HAP-1 (cell line): ENCODE results near the gene STK38.
"Not testable (repeated sequence)": the region's sequence is repeated elsewhere in the genome, so short reads cannot be mapped to it uniquely, and the experiment has no call there.

Experiments
- DNase-seq, 2 experiments: peaks; one replicate each; pipeline ENCODE4 v3.0.0-alpha.2; 2016 to 2020; ENCODE audit warnings: low spot score in 2 of 2
- H3K27me3 ChIP-seq: fragments of 250-450 bp; sonication (Bioruptor Pico); 2 replicates; pipeline ENCODE4 v1.5.1; 2020; ENCODE audit warnings: low read depth, mild to moderate bottlenecking, moderate library complexity
- H3K36me3 ChIP-seq: fragments of 250-450 bp; sonication (Bioruptor Pico); replicated peaks from 2 replicates; pipeline ENCODE4 v1.5.1; 2020; ENCODE audit warnings: mild to moderate bottlenecking
- H3K4me1 ChIP-seq: fragments of 250-450 bp; sonication (Bioruptor Pico); 2 replicates; pipeline ENCODE4 v1.5.1; 2020; ENCODE audit warnings: mild to moderate bottlenecking
- H3K4me3 ChIP-seq: fragments of 250-450 bp; sonication (Bioruptor Pico); 2 replicates; pipeline ENCODE4 v1.5.1; 2020; ENCODE audit warnings: mild to moderate bottlenecking, moderate library complexity
- H3K9me3 ChIP-seq: fragments of 250-450 bp; sonication (Bioruptor Pico); 2 replicates; pipeline ENCODE4 v1.5.1; 2020; ENCODE audit warnings: mild to moderate bottlenecking, moderate library complexity
- in situ Hi-C: fragments of 300-500 bp; cut with MboI; formaldehyde crosslinking; loops from 3 replicates; pipeline ENCODE4 v1.14.3; 2020; ENCODE audit warnings: low sequenced_read_pairs, inconsistent platforms, mixed read lengths

The STK38 gene

DNA sequence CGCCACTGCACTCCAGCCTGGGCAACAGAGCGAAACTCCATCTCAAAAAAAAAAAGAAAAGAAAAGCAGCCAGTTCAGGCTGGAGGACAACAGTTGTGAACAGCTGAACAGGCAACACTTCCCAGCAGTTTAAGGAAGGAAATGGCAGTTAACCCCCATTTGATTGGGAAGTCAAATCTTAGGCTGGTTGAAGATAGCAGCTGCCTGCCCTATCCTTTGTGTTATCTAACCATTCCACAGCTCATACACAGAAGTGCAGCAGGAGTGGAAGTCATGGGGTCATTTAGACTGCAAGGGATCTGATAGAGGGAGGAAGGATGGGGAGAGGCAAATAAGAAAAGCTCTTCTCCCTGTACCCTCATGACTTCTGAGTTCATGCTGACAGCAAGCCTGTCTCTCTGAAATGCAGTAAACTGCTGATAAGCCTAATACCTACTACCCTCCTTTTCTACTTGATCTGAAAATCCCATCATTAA is 69.2 kb downstream of the STK38 start:
- no peak for DNase-seq
- Histone ChIP-seq H3K27me3 (no peaks in the 10 kb centered on the region), H3K9me3 (no peaks in the 10 kb centered on the region), H3K4me1 (peaks cover 18% of the 10 kb centered on the region), H3K36me3 (peaks cover 45% of the 10 kb centered on the region), H3K4me3 (no peak overlapping the region)
- in situ Hi-C loops = no loop called here

DNA sequence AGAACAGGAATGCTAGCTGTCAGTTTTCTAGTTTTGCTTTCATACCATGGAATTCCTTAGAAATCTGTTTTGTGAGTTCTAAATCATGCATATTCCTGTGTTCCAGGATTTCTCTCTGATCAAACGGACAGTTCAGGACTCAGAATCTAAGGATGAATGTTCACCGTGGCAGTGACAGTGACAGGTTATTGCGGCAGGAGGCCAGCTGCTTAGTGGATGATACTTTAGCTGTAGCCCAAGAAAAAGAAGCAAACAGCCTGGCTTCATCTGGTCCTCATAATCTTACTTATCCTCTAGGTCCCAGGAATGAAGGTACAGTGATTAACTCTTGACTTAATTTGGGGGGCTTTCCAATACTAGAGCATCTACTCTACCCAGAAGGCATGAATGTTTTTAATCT is 77.3 kb downstream of the STK38 start:
- in situ Hi-C loops = no loop called here
- DNase-seq = no peak
- H3K27me3 ChIP-seq = no peaks in the 10 kb centered on the region
- H3K9me3 ChIP-seq = no peaks in the 10 kb centered on the region
- peaks cover under 1% of the 10 kb centered on the region for H3K4me1 ChIP-seq
- no peak overlapping the region for H3K4me3 ChIP-seq
- peaks cover 23% of the 10 kb centered on the region for H3K36me3 ChIP-seq

DNA sequence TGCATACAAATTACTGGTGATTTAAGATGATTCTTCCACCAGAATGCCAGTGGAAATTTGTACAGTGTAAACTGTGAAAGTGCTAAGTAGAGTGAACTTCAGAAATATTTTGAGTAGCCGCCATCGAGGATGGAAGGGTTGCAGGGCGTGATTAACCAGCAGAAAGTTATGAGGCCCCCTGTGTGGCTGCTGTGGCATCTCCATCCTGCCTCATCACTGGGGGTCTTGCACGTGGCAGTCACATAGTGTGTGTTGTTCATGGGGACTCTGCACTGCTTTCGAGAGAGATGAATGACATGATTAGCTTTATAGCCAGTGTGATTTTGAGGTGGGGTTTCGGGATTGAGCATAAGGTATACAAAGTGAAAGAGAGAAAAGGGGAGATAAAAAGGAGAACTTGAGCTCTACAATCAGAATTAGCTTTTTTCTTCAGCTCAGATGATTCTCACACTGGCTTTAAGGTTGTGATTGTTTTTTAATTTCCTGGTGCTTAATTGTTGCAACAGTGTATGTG is 78.1 kb downstream of the STK38 start:
- Histone ChIP-seq H3K9me3 (no peaks in the 10 kb centered on the region), H3K4me3 (no peak overlapping the region), H3K4me1 (peaks cover 7% of the 10 kb centered on the region), H3K36me3 (peaks cover 23% of the 10 kb centered on the region), H3K27me3 (no peaks in the 10 kb centered on the region)
- in situ Hi-C loops = no loop called here
- DNase-seq = no peak

DNA sequence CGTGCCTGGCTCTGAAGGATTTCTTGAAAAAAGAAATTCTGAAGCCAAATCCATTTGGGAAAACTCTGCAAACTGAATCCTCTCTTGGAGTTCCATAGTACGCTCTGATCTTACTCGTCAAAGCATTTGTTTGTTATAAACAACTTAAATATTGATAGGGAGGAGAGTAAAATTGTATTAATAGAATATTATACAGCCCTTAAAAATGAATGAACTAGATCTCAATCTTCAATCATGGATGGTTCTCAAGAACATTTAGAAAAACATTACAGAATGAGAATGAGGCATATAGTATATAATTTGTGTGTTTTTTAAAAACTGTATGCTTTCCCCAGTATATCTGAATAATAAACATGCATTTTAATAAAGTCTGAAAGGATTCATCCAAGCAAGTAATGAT is 79.7 kb downstream of the STK38 start:
- Histone ChIP-seq H3K27me3 (no peaks in the 10 kb centered on the region), H3K9me3 (no peaks in the 10 kb centered on the region), H3K4me3 (no peak overlapping the region), H3K36me3 (peaks cover 21% of the 10 kb centered on the region), H3K4me1 (peaks cover 15% of the 10 kb centered on the region)
- in situ Hi-C loops = no loop called here
- DNase-seq = no peak

DNA sequence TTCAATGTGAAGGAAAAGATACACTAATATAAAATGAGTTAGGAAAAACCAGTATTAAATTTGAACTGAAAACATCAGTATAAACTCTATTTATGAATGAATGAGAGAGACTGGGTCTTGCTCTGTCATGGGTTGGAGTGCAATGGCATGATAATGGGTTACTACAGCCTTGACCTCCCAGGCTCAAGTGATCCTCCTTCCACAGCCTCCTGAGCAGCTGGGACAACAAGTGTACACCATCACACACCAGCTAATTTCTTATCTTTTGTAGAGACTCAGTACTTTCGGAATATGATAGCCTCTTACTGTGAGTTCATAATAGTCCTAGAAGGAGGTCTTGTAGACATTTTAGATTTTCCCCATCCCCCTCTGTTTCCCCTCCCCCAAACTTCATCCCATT is 83.0 kb downstream of the STK38 start:
- H3K4me3 ChIP-seq = no peak overlapping the region
- in situ Hi-C loops = no loop called here
- H3K4me1 ChIP-seq = peaks cover 21% of the 10 kb centered on the region
- DNase-seq = no peak
- H3K36me3 ChIP-seq = 0 out of 2 replicates have a peak, but pooled peaks cover 2% of the 10 kb centered on the region
- H3K27me3 ChIP-seq = no peaks in the 10 kb centered on the region
- no peaks in the 10 kb centered on the region for H3K9me3 ChIP-seq

DNA sequence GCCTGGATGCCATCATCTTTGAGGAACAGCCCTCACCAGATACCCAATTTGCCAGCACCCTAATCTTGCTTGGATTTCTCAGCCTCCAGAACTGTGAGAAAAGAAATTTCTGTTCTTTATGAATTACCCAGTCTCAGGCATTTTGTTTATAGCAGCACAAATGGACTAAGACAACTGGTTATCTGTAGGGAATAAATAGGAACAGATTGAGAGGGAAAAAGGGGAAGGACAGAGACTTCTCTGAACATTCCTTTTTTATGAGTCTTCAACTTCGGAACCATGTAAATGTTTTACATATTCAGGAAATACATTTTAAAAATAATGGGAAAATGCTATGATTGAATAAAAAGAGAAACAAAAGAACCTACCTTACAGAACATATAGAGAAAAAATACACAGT is 83.6 kb downstream of the STK38 start:
- in situ Hi-C loops = no loop called here
- Histone ChIP-seq H3K4me1 (peaks cover 21% of the 10 kb centered on the region), H3K9me3 (no peaks in the 10 kb centered on the region), H3K4me3 (no peak overlapping the region), H3K27me3 (no peaks in the 10 kb centered on the region), H3K36me3 (0 out of 2 replicates have a peak, but pooled peaks cover 2% of the 10 kb centered on the region)
- DNase-seq = no peak

DNA sequence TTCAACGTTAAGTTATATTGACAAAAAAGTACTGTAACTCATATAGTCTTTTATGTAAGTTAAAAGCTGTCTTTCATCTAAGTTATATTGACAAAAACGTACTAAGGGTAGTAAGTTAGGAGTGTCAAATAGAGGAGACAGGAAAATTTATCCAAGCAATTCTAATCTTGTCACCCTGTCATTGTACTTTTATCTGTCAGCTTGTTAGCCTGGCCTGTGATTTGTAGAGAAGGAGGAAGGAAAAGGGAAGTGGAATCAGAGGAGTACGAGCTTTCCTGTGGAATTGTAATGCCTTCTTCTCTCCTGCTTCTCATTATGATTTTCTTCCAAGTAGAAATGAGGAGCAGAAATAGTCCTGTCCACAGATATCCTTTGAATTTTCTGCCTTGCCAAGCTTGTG is 85.6 kb downstream of the STK38 start:
- Histone ChIP-seq H3K27me3 (no peaks in the 10 kb centered on the region), H3K9me3 (no peaks in the 10 kb centered on the region), H3K4me1 (peaks cover 21% of the 10 kb centered on the region), H3K4me3 (no peak overlapping the region), H3K36me3 (peaks cover 2% of the 10 kb centered on the region; the same call in 1 of the 2 replicates)
- in situ Hi-C loops = no loop called here
- no peak for DNase-seq

DNA sequence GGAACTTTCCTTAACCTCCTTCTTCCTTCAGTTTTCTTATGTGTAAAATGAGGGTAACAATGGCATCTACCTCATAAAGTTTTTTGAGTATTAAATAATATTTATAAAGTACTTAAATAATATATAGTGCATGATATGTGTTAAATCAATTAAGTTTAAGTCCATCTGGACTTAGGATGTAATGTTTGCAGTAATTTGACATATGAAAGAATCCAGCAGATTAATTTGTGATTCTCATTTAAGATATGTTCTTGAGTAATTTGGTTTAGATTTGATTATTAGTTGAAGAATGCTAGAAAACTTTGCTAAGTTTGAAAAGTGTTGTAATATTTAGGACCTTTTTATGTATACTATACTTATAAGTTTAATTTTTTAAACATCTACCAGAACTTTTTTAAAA is 86.4 kb downstream of the STK38 start:
- Histone ChIP-seq H3K4me1 (peaks cover 21% of the 10 kb centered on the region), H3K4me3 (no peak overlapping the region), H3K9me3 (no peaks in the 10 kb centered on the region), H3K36me3 (peaks cover 5% of the 10 kb centered on the region; the same call in 1 of the 2 replicates), H3K27me3 (no peaks in the 10 kb centered on the region)
- DNase-seq = no peak
- in situ Hi-C loops = no loop called here

DNA sequence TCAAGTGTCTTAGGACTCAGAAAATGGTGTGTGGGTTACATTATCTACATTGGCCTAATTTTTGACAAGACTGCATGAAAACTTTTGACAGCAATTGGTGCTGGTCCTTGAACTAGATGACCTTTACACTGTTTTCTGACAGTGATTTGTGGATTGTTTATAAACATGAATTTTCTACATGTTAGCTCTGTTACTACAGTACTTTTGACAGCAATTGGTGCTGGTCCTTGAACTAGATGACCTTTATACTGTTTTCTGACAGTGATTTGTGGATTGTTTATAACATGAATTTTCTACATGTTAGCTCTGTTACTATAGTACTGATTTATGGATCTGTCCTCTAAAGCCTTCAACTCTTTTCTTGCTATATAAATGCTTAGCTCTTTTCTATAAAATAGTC is 87.8 kb downstream of the STK38 start:
- in situ Hi-C loops = no loop called here
- no peaks in the 10 kb centered on the region for H3K27me3 ChIP-seq
- no peaks in the 10 kb centered on the region for H3K9me3 ChIP-seq

DNA sequence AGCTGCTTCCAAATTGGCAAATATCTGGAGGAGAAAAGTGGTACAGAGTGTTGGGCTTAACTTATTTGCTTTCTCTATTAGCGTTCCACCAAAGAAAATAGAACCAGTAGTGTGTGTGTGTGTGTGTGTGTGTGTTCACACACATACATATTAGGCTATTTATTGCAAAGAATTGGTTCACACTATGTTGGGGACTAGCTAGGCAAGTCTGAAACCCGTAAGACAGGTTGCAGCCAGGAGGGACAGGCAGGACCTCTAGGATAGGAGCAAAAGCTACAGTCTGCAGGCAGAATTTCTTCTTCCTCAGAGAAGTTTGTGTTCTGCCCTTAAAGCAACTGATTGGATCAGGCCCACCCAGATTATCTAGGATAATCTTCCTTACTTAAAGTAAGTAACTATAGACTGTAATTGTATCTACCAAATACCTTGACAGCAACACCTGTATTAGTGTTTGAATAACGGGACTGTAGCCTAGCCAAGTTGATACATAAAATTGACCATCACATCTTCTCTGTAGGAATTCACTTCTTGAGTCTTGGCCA is 91.7 kb downstream of the STK38 start:
- DNase-seq = no peak
- in situ Hi-C loops = no loop called here
- H3K27me3 ChIP-seq = no peaks in the 10 kb centered on the region
- no peak overlapping the region for H3K4me3 ChIP-seq
- H3K4me1 ChIP-seq = no peaks in the 10 kb centered on the region
- H3K36me3 ChIP-seq = peaks cover 14% of the 10 kb centered on the region
- no peaks in the 10 kb centered on the region for H3K9me3 ChIP-seq

More for the DNA sequence above, 87.8 kb downstream of the STK38 start:
- peaks cover 16% of the 10 kb centered on the region for H3K4me1 ChIP-seq
- DNase-seq = no peak
- peaks cover 5% of the 10 kb centered on the region; the same call in 1 of the 2 replicates for H3K36me3 ChIP-seq
- no peak overlapping the region for H3K4me3 ChIP-seq

DNA sequence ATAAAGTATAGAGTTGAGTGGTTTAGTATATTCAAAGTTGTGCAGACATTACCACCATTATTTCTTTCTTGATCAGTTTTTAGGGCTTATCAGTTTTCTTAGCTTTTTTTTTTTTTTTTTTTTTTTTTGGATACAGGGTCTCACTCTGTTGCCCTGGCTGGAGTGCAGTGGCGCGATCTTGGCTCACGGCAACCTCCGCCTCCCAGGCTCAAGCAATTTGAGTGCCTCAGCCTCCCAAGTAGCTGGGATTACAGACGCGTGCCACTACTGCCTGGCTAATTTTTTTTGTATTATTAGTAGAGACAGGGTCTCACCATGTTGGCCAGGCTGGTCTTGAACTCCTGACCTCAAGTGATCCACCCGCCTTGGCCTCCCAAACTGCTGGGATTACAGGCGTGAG is 94.4 kb downstream of the STK38 start:
- H3K36me3 ChIP-seq = peaks cover 24% of the 10 kb centered on the region
- H3K9me3 ChIP-seq, in situ Hi-C loops, H3K4me3 ChIP-seq, H3K4me1 ChIP-seq, DNase-seq, H3K27me3 ChIP-seq: not testable (repeated sequence)

DNA sequence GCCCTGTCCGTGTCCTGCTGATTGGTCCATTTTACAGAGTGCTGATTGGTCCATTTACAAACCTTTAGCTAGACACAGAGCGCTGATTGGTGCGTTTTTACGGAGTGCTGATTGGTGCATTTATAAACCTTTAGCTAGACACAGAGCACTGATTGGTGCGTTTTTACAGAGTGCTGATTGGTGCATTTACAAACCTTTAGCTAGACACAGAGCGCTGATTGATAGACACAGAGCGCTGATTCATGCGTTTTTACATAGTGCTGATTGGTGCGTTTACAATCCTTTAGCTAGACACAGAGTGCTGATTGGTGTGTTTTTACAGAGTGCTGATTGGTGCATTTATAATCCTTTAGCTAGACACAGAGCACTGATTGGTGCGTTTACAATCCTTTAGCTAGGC is 98.1 kb downstream of the STK38 start:
- DNase-seq, in situ Hi-C loops, H3K9me3 ChIP-seq, H3K4me1 ChIP-seq, H3K4me3 ChIP-seq, H3K27me3 ChIP-seq: not testable (repeated sequence)
- peaks cover 20% of the 10 kb centered on the region for H3K36me3 ChIP-seq

DNA sequence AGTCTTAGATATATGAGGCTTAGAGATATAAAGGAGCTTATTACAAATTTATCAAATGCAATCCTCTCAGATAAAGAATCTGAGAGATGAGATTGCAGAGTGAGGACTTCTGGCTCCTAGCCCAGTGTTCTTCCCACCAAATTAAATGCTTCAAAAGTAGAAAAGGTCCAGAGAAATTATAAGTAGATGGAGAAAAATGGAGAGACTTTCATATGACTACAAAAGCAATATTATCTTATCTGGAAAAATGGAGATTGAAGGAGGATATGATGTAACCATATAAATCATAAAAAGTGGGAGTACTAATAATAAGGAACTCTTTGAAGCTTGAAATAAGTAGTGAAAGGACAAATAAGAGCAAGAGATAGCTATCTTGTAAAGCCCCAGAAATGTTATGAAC is 101.7 kb downstream of the STK38 start:
- Histone ChIP-seq H3K4me3 (no peak overlapping the region), H3K27me3 (no peaks in the 10 kb centered on the region), H3K9me3 (no peaks in the 10 kb centered on the region), H3K4me1 (peaks cover 19% of the 10 kb centered on the region), H3K36me3 (peaks cover 9% of the 10 kb centered on the region; the same call in 1 of the 2 replicates)
- DNase-seq = no peak
- in situ Hi-C loops = no loop called here

DNA sequence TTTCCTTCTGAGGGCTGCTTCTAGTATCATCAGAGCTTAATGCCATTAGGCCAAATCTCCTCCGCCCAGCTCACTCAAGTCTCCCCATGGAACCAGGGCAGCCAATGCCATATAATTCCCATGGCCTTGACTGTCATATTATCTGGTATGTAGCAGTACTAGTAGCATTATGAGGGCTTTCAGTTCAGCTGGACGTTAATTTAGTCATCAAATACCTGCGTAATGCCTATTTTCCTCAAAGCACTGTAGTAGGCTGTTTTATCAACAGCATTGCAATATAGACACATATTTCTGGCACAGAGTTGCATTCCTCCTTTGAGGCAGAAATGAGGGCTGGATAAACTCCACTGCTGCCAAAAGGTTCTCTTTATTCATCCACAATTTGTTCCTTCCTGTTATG is 102.8 kb downstream of the STK38 start:
- in situ Hi-C loops = no loop called here
- Histone ChIP-seq H3K27me3 (no peaks in the 10 kb centered on the region), H3K36me3 (peaks cover 8% of the 10 kb centered on the region; the same call in 1 of the 2 replicates), H3K4me3 (peak overlapping the region; percentile 81), H3K9me3 (no peaks in the 10 kb centered on the region), H3K4me1 (peaks cover 19% of the 10 kb centered on the region)
- DNase-seq = no peak
